Endothelial cell (in vitro differentiated cells): Measurements from ENCODE around the gene NVL. TPM values are rescaled to one million over a fixed set of nuclear protein-coding genes. Genes with fewer than 3 reads are reported as not detected.

ENCODE experiments used
- DNase-seq: peaks from one replicate; pipeline ENCODE4 v3.0.0; 2021; ENCODE audit warnings: low spot score
- H3K27ac Mint-ChIP-seq: one replicate; pipeline ENCODE4 v1.8.0; 2021; ENCODE audit warnings: mixed read lengths, inconsistent platforms; ENCODE audit not compliant: unreplicated experiment
- H3K27me3 Mint-ChIP-seq: one replicate; pipeline ENCODE4 v1.8.0; 2021; ENCODE audit warnings: mild to moderate bottlenecking, moderate library complexity, mixed read lengths, inconsistent platforms; ENCODE audit not compliant: unreplicated experiment
- H3K36me3 Mint-ChIP-seq: one replicate; pipeline ENCODE4 v1.8.0; 2021; ENCODE audit warnings: mild to moderate bottlenecking, low read depth, mixed read lengths, inconsistent platforms; ENCODE audit not compliant: unreplicated experiment
- H3K4me1 Mint-ChIP-seq: one replicate; pipeline ENCODE4 v1.8.0; 2021; ENCODE audit warnings: mild to moderate bottlenecking, mixed read lengths, inconsistent platforms; ENCODE audit not compliant: unreplicated experiment
- H3K4me3 Mint-ChIP-seq: one replicate; pipeline ENCODE4 v1.8.0; 2021; ENCODE audit warnings: mild to moderate bottlenecking, mixed read lengths, inconsistent platforms; ENCODE audit not compliant: unreplicated experiment
- H3K9me3 Mint-ChIP-seq: one replicate; pipeline ENCODE4 v1.8.0; 2021; ENCODE audit warnings: mixed read lengths, inconsistent platforms; ENCODE audit not compliant: unreplicated experiment
- CTCF ChIP-seq: fragments of 200-600 bp; sonication (generic); IDR thresholded peaks from one replicate; pipeline ENCODE4 v1.5.0; 2021; ENCODE audit warnings: antibody characterized with exemption; ENCODE audit not compliant: unreplicated experiment
- total RNA-seq: library from RNA; stranded (reverse); fragmentation: NEBNext Ultra II Directional; extraction: Animal tissue kit (Norgen Biotek cat#: 25700); gene quantifications from one replicate; pipeline ENCODE4 v1.2.1, GENCODE V29; 2021; ENCODE audit not compliant: unreplicated experiment

NVL gene
- total RNA-seq, 1 donor from 2014 or later = 44.5 TPM

- no peak overlapping the region for H3K4me3 Mint-ChIP-seq
- H3K4me1 Mint-ChIP-seq = peaks cover 17% of the 10 kb centered on the region
- no peak overlapping the region for H3K27ac Mint-ChIP-seq
- no peaks in the 10 kb centered on the region for H3K9me3 Mint-ChIP-seq
- H3K36me3 Mint-ChIP-seq = no peaks in the 10 kb centered on the region
- H3K27me3 Mint-ChIP-seq = peaks cover 3% of the 10 kb centered on the region
- peak; percentile 47 for TF ChIP-seq CTCF
- DNase-seq = peak; percentile 25
Measured at GRCh38 chr1:224333309-224333926, 3.4 kb upstream of the NVL start.

- Mint-ChIP-seq H3K4me3 (no peak overlapping the region), H3K4me1 (peaks cover 20% of the 10 kb centered on the region), H3K36me3 (no peaks in the 10 kb centered on the region), H3K27ac (no peak overlapping the region), H3K27me3 (peaks cover 3% of the 10 kb centered on the region), H3K9me3 (no peaks in the 10 kb centered on the region)
- no peak for TF ChIP-seq CTCF
- DNase-seq = no peak
Measured at GRCh38 chr1:224331824-224332223, 1.9 kb upstream of the NVL start.

- H3K27ac Mint-ChIP-seq = no peak overlapping the region
- H3K9me3 Mint-ChIP-seq = no peaks in the 10 kb centered on the region
- H3K4me1 Mint-ChIP-seq = peaks cover 20% of the 10 kb centered on the region
- H3K27me3 Mint-ChIP-seq = peaks cover 3% of the 10 kb centered on the region
- TF ChIP-seq CTCF = no peak
- no peaks in the 10 kb centered on the region for H3K36me3 Mint-ChIP-seq
- no peak for DNase-seq
- H3K4me3 Mint-ChIP-seq = peak overlapping the region; percentile 99
Measured at GRCh38 chr1:224331326-224331725, 1.4 kb upstream of the NVL start.

GRCh38 chr1:224329484-224329841 lies 509 bp downstream of the NVL start:
- TF ChIP-seq CTCF = no peak
- Mint-ChIP-seq H3K9me3 (no peaks in the 10 kb centered on the region), H3K4me3 (peak overlapping the region; percentile 99), H3K36me3 (no peaks in the 10 kb centered on the region), H3K27me3 (peaks cover 3% of the 10 kb centered on the region), H3K27ac (peak overlapping the region; percentile 100), H3K4me1 (peaks cover 20% of the 10 kb centered on the region)
- no peak for DNase-seq

- no peak for DNase-seq
- H3K9me3 Mint-ChIP-seq = no peaks in the 10 kb centered on the region
- H3K27ac Mint-ChIP-seq = peak overlapping the region; percentile 59
- peaks cover 20% of the 10 kb centered on the region for H3K4me1 Mint-ChIP-seq
- TF ChIP-seq CTCF = no peak
- H3K27me3 Mint-ChIP-seq = peaks cover 3% of the 10 kb centered on the region
- no peaks in the 10 kb centered on the region for H3K36me3 Mint-ChIP-seq
- H3K4me3 Mint-ChIP-seq = peak overlapping the region; percentile 81
Measured at GRCh38 chr1:224328644-224329043, 1.3 kb downstream of the NVL start.
